AG04450 (cell line): ENCODE measurements around the gene CLEC4C. TPM values are rescaled to one million over a fixed set of nuclear protein-coding genes. Genes with fewer than 3 reads are reported as not detected.

ENCODE experiments used
- CTCF ChIA-PET: fragments of 300-600, 350-600 bp; formaldehyde crosslinking; extraction: SDS; loops from one replicate; lab custom pipeline; 2022; ENCODE audit warnings: antibody characterized with exemption, inconsistent platforms; lab: Charles Lee
- POLR2A ChIA-PET: fragments of 350-600 bp; formaldehyde crosslinking; extraction: SDS; loops from one replicate; lab custom pipeline; 2021; ENCODE audit warnings: antibody characterized with exemption, inconsistent platforms; lab: Yijun Ruan, JAX
- DNase-seq: peaks from one replicate; pipeline ENCODE4 v3.0.0-alpha.2; 2011; ENCODE audit warnings: low read depth, low spot score
- H3K27ac ChIP-seq: one replicate; pipeline ENCODE4 v1.5.1; 2012; ENCODE audit warnings: low read depth, low read length, control low read depth
- H3K27me3 ChIP-seq: one replicate; pipeline ENCODE4 v1.6.0; 2012; ENCODE audit warnings: low read length; ENCODE audit not compliant: control insufficient read depth, insufficient read depth
- H3K4me3 ChIP-seq: 2 replicates; pipeline ENCODE4 v1.5.1; 2011; ENCODE audit warnings: mild to moderate bottlenecking, low read depth, low read length, control low read depth
- H3K9me3 ChIP-seq: 2 replicates; pipeline ENCODE4 v1.5.1; 2012; ENCODE audit warnings: low read length; ENCODE audit not compliant: control insufficient read depth, insufficient read depth
- CTCF ChIP-seq: IDR thresholded peaks from 2 replicates; pipeline ENCODE4 v1.5.1; 2011; ENCODE audit warnings: low read depth, low read length, control low read depth, inconsistent platforms
- polyA plus RNA-seq: library from polyadenylated mRNA; depleted of rRNA; stranded (reverse); fragments of >200 nt; gene quantifications from 2 replicates; pipeline ENCODE4 v1.2.3, GENCODE V29; 2011; rRNA removed
- small RNA-seq: library from RNA; depleted of rRNA; stranded (forward); fragments of <200 nt; gene quantifications from one replicate; pipeline ENCODE3, GENCODE V24; 2012; ENCODE audit warnings: low read depth; ENCODE audit not compliant: insufficient read length

The CLEC4C gene
- polyA plus RNA-seq, 1 experiment = not detected

GRCh38 chr12:7681535-7681934 lies 65.6 kb downstream of the CLEC4C start:
- Histone ChIP-seq H3K9me3 (peaks cover 4% of the 10 kb centered on the region; the same call in 1 of the 2 replicates), H3K27ac (no peak overlapping the region), H3K4me3 (no peak overlapping the region), H3K27me3 (no peaks in the 10 kb centered on the region)
- ChIA-PET CTCF (no interaction called here), POLR2A (no interaction called here)
- DNase-seq = no peak
- TF ChIP-seq CTCF = no peak

Small RNA genes lying within 50 kb of the gene (small RNA-seq; reads per million reads assigned to genes)
- gene RF00019 = not detected

Other genes with a start within 250 kb of the CLEC4C start
- not detected in 2 replicates for gene CD163, start 243.6 kb downstream of the CLEC4C start, polyA plus RNA-seq
- gene APOBEC1, start 81.5 kb downstream of the CLEC4C start, polyA plus RNA-seq = not detected in 2 replicates
- not detected in 2 replicates for gene GDF3, start 51.6 kb downstream of the CLEC4C start, polyA plus RNA-seq
- not detected in 2 replicates for gene DPPA3, start 35.9 kb downstream of the CLEC4C start, polyA plus RNA-seq
- gene NANOGNB, start 17.8 kb upstream of the CLEC4C start, polyA plus RNA-seq = not detected in 2 replicates
- 0.01 TPM in 1 of 2 replicates, not detected in the other for gene NANOG, start 42.0 kb upstream of the CLEC4C start, polyA plus RNA-seq
- 0.12 and 0.17 TPM in 2 replicates for gene SLC2A14, start 125.5 kb upstream of the CLEC4C start, polyA plus RNA-seq
- 57.7 and 58.5 TPM in 2 replicates for gene SLC2A3, start 188.8 kb upstream of the CLEC4C start, polyA plus RNA-seq